GM12864 (cell line): ENCODE results near the gene BORCS6.

Experiments
- DNase-seq: peaks from one replicate; pipeline ENCODE4 v3.0.0-alpha.2; 2011; ENCODE audit warnings: low read depth
- H3K4me3 ChIP-seq: 2 replicates; pipeline ENCODE4 v1.5.1; 2011; ENCODE audit warnings: mild to moderate bottlenecking, low read depth, low read length, control low read depth
- TF ChIP-seq, protein P1 (sequence below): IDR thresholded peaks from 2 replicates; pipeline ENCODE4 v1.5.1; 2011; ENCODE audit warnings: low read depth, mild to moderate bottlenecking, moderate library complexity, low read length, control low read depth, inconsistent platforms; ENCODE audit errors: missing control alignments

The BORCS6 gene

DNA sequence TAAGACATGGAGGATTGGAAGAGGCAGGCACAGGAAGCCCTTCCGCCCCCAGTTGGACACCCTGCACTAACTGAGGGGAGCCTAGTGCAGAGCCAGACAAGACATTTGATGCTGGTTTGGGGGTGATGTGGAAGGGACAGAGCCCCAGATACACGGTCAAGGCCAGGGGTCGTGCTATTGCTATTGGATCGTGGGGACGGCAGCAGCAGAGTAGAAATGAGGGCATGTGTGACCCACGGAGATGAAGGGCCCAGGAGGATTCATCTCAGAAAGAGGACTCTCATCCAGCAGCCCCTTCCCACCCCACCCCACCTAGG is 25.2 kb downstream of the BORCS6 start:
- no peak for DNase-seq
- TF ChIP-seq, protein P1, sequence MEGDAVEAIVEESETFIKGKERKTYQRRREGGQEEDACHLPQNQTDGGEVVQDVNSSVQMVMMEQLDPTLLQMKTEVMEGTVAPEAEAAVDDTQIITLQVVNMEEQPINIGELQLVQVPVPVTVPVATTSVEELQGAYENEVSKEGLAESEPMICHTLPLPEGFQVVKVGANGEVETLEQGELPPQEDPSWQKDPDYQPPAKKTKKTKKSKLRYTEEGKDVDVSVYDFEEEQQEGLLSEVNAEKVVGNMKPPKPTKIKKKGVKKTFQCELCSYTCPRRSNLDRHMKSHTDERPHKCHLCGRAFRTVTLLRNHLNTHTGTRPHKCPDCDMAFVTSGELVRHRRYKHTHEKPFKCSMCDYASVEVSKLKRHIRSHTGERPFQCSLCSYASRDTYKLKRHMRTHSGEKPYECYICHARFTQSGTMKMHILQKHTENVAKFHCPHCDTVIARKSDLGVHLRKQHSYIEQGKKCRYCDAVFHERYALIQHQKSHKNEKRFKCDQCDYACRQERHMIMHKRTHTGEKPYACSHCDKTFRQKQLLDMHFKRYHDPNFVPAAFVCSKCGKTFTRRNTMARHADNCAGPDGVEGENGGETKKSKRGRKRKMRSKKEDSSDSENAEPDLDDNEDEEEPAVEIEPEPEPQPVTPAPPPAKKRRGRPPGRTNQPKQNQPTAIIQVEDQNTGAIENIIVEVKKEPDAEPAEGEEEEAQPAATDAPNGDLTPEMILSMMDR: no peak
- H3K4me3 ChIP-seq: no peak overlapping the region

DNA sequence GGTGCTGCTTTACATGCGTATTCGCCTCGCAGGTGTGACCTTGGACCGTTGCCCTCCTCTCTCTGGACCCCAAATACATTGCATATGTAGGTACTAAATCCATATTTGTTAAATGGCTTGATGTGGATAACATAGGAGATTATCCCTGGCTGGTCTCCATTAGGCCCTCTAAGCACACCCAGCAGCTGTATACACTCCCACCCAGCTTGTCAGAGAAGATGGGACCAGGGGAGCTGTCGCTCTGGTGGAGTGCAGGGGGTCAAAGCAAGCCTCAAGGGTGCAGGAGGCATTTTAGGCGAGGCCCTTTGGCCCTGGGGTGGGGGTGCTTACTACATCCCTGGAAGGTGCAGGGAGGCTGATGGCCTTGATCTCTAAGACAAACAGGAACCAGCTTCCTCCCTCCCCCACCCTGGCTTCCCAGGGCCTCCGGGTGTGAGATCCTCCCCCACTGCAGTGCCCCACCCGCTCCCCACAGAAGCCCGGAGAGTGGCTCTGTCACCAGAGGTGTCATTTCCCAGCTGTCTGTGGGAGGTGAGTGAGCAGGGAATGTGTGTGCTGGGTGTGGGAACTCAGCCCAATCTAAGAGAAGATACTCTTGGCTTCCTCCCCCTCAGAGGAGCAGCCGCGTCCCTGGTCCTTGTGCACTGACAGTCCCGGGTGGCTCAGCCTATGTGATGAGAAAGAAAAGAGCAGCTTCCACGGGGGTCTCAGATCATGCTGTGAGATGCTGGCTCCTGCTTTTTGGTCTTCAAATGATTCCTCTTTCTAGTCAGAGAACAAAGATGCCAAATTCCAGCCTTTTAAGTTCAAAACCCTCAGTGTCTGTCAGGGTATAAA is 25.8 kb downstream of the BORCS6 start:
- no peak for DNase-seq
- TF ChIP-seq, protein P1: no peak
- no peak overlapping the region for H3K4me3 ChIP-seq

DNA sequence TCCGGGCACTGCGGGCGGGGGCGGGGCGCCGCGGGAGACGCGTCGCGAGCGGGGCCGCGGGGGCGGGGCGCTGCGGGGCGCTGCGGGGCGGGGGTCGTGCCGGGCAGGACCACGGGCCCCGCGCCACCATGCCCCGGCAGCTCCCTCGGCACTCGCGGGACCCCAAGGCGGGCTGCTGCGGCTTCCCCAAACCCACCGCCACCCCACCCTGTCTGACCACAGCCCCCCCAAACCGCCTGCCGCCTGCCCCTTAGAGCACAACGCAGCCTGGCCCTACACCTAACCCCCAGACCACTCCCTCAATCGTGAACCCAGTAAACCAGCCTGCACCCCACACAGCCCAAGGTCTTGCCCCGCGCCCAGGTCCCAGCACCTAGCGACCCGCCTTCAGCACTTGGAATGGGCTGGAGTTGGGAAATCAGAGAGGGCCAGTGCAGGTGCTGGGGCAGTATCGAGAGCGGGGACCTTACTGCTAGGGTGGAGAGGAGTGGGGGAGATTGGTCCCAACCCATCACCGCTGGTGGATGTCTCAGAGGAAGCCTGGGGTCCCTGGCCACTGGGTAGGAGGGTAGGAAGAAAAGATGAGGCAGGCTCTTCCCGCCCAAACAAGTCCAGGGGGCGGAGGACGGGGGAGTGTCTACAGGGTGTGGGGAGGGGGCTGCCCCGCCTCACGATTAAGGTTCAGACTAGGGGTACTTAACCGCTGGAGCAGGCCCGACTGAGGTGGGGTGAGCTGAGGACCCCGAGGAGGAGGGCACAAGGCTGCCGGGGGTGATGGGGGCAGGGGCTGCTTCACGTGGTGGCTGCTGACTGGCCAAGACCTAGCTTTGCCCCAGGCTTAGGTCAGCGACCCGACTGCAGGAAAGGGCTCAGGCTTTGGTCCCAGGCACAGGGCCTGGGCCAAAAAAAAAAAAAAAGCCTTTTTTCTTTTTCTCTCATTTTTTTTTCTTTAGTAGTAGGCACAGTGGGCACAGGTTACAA is 26.7 kb downstream of the BORCS6 start:
- no peak for DNase-seq
- TF ChIP-seq, protein P1: no peak

DNA sequence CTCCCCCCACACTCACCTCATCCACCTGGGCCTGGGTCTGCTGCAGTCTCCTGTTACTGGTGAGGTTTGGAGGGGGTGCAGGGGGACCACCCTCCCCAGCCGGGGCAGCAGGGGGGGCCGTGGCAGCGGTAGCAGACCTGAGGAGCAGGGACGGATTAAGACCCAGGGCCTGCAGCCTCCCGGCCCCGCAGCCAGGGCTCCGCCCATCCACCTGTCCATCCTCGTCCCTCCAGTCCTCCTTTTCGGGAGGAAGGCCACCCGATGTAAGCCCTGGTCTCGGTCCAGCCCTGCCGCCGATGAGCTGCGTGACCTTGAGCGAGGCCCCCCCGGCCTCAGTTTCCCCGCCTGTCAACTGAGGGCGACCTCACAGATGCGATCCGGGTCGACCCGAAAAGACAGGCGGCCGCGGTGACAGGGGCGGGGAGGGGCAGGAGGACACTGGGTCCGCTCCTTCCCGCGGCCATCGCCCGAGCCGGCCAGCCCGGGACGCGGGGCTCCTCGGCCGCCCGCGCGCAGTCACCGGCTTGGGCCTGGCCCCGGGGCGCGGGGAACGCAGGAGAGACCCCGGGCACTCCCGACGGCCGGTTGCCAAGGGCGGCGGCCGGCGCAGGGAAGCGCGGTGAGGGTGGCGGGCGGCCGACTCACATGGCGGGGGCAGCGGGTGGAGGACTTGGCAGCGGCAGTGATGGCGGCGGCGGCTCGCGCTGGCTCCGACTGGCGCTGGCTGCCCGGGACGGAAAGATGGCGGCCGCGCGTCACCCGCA is 27.6 kb downstream of the BORCS6 start, which contains the start of gene VAMP2:
VAMP2 (minus strand) TSS at position 716 of the 764 bp plus-strand sequence; CDS start at position 647, 69 bp downstream.
- TF ChIP-seq, protein P1: no peak
- no peak for DNase-seq
- H3K4me3 ChIP-seq: peak within 1 kb of the TSS; percentile 97

More for the DNA sequence above, 26.7 kb downstream of the BORCS6 start:
- H3K4me3 ChIP-seq: peak overlapping the region; percentile 97

DNA sequence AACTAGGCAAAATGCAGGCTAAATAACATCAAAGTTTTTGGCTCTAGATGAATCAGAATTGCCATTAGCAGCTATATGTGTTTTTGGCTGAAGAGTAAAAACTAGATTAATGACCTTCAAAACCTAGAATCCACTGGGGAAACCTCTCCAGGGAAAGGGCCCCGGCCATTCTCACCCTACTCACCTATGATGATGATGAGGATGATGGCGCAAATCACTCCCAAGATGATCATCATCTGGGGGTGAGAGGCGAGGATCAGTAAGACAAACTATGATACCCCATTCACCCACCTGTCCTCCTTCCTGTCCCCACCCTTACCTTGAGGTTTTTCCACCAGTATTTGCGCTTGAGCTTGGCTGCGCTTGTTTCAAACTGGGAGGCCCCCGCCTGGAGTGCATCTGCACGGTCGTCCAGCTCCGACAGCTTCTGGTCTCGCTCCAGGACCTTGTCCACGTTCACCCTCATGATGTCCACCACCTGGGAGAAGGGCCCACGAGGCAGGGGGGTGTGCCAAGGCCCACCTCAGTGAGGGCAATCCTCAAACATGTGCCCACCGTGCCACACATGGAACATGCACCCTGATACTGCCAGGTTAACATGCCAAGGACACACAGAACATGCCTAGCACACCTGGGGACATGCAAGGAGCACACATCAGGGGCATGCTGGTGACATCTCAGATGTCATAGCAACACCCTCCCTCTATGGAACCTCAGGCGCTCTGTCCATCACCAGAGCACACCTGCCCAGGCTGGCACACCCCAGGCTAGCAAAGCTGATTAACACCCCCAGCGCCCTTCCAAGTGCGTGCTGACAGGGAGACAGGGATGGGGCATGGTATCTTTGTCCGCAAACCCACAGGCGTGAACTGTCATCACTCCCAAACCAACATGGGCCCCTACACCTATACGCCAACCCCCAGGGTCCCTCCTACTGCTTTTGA is 28.4 kb downstream of the BORCS6 start:
- H3K4me3 ChIP-seq: peak overlapping the region; percentile 97
- TF ChIP-seq, protein P1: no peak
- DNase-seq: no peak

DNA sequence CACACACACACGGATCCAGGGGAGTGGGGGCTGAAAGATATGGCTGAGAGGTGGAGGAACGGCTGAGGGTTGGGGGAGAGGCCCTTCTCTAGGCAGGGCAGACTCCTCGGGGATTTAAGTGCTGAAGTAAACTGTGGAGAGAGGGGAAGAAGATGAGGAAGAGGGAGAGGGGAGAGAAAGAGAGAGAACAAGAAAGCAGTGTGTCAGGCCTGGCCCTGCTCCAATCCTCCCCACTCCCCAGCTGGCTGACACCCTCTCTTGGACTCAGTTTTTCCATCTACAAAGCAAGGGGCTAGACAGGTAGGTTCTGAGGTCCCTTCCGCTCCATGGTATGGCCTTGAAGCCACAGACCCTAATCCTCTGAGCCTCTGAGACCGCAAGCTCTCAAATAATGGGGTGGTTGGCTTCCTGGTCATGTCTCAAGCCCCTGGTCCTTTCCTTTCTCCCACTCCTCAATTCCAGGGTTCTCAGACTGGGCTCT is 29.2 kb downstream of the BORCS6 start:
- TF ChIP-seq, protein P1: no peak
- no peak for DNase-seq
- no peak overlapping the region for H3K4me3 ChIP-seq
